Prostate gland (tissue), 2 donors: ENCODE results near the gene CELF4. TPM values are rescaled to one million over a fixed set of nuclear protein-coding genes. Genes with fewer than 3 reads are reported as not detected.
"Not testable (repeated sequence)": the region's sequence is repeated elsewhere in the genome, so short reads cannot be mapped to it uniquely, and the experiment has no call there.

Experiments used
- DNase-seq: peaks from one replicate; pipeline ENCODE4 v3.0.0-alpha.2; 2019; ENCODE audit warnings: low spot score
- H3K27ac ChIP-seq, 2 donors: fragments of 200-600 bp; sonication (generic); 2 replicates each; pipeline ENCODE4 v1.5.1; 2017 to 2019
- H3K27me3 ChIP-seq: fragments of 200-600 bp; sonication (generic); replicated peaks from 2 replicates; pipeline ENCODE4 v1.5.1; 2019; ENCODE audit not compliant: insufficient read depth
- H3K36me3 ChIP-seq, 2 donors: fragments of 200-600 bp; sonication (generic); 1 replicate in 1 of 2; 2 replicates in 1 of 2; pipeline versions ENCODE4 v1.5.1 to v1.8.1; 2017 to 2019
- H3K4me1 ChIP-seq: fragments of 200-600 bp; sonication (generic); replicated peaks from 2 replicates; pipeline ENCODE4 v1.5.1; 2019
- H3K4me3 ChIP-seq, 2 donors: fragments of 200-600 bp; sonication (generic); 2 replicates each; pipeline ENCODE4 v1.5.1; 2017 to 2019
- H3K9me3 ChIP-seq: fragments of 200-600 bp; sonication (generic); 2 replicates; pipeline ENCODE4 v1.5.1; 2017
- CTCF ChIP-seq, 4 experiments: fragments of 200-600 bp in 2 of 4; fragments of 450-650 bp in 2 of 4; sonication (generic) in 2 of 4; IDR thresholded peaks; 1 replicate in 3 of 4; 2 replicates in 1 of 4; pipeline ENCODE4 v1.5.1; 2016 to 2019; ENCODE audit warnings: antibody characterized with exemption in 4 of 4, mild to moderate bottlenecking in 2 of 4, moderate library complexity in 2 of 4
- POLR2A ChIP-seq: fragments of 450-650 bp; IDR thresholded peaks from one replicate; pipeline ENCODE4 v1.6.1; 2016; ENCODE audit warnings: antibody characterized with exemption, mild to moderate bottlenecking
- POLR2AphosphoS5 ChIP-seq: sonication (generic); formaldehyde crosslinking; IDR thresholded peaks from one replicate; pipeline ENCODE4 v1.6.1; 2017; ENCODE audit warnings: antibody characterized with exemption
- WGBS: methylation state at CpG from one replicate; pipeline ENCODE4 v1.1.5; 2018; 5-methylcytosine and 5-hydroxymethylcytosine counted together
- intact Hi-C: fragments of 100-400 bp; cut with DNase I; formaldehyde crosslinking; loops from one replicate; pipeline ENCODE4 v1.14.2; 2022
- total RNA-seq, 2 donors: library from RNA; depleted of rRNA; stranded (reverse); fragments of >200 nt; gene quantifications; one replicate each; pipeline ENCODE4 v1.1.0, GENCODE V29; 2016

CELF4 gene
- total RNA-seq, 2 donors from 2014 or later: 7.8 to 8.5 TPM

GRCh38 chr18:37364237-37364636 lies 201.4 kb downstream of the CELF4 start:
- 47% methylated on average over 2 of the region's 2 CpGs for WGBS
- Histone ChIP-seq H3K9me3 (no peaks in the 10 kb centered on the region), H3K4me1 (no peaks in the 10 kb centered on the region), H3K4me3 (no peak overlapping the region), H3K27me3 (no peaks in the 10 kb centered on the region), H3K27ac (no peak overlapping the region), H3K36me3 (no peaks in the 10 kb centered on the region)
- TF ChIP-seq POLR2A (no peak), POLR2AphosphoS5 (no peak)
- intact Hi-C loops: no loop called here
- DNase-seq: peak; percentile 49

GRCh38 chr18:37362158-37362890 lies 203.3 kb downstream of the CELF4 start:
- TF ChIP-seq POLR2AphosphoS5: no peak
- TF ChIP-seq POLR2A: no peak
- no peak for TF ChIP-seq CTCF (IDR thresholded peaks at IDR 0.05)
- WGBS: 59% methylated on average over 18 of the region's 21 CpGs
- no peaks in the 10 kb centered on the region for H3K4me1 ChIP-seq
- intact Hi-C loops: no loop called here
- H3K27me3 ChIP-seq: no peaks in the 10 kb centered on the region
- H3K36me3 ChIP-seq: no peaks in the 10 kb centered on the region
- no peaks in the 10 kb centered on the region for H3K9me3 ChIP-seq
- no peak overlapping the region for H3K27ac ChIP-seq
- no peak for DNase-seq
- no peak overlapping the region for H3K4me3 ChIP-seq

- Histone ChIP-seq H3K9me3 (no peaks in the 10 kb centered on the region), H3K36me3 (no peaks in the 10 kb centered on the region), H3K4me1 (no peaks in the 10 kb centered on the region), H3K27me3 (no peaks in the 10 kb centered on the region), H3K4me3 (no peak overlapping the region), H3K27ac (no peak overlapping the region)
- TF ChIP-seq POLR2A: no peak
- TF ChIP-seq CTCF (IDR thresholded peaks at IDR 0.05): no peak
- TF ChIP-seq POLR2AphosphoS5: no peak
- DNase-seq: no peak
- intact Hi-C loops: no loop called here
- WGBS: 39% methylated on average over 19 of the region's 19 CpGs
These were observed 204.1 kb downstream of the CELF4 start for GRCh38 chr18:37361335-37362157.

- H3K9me3 ChIP-seq, intact Hi-C loops, H3K4me3 ChIP-seq, H3K27ac ChIP-seq, H3K27me3 ChIP-seq, H3K36me3 ChIP-seq, DNase-seq, H3K4me1 ChIP-seq: not testable (repeated sequence)
- 76% methylated on average over 8 of the region's 9 CpGs for WGBS
These were observed 207.5 kb downstream of the CELF4 start for GRCh38 chr18:37358061-37358460.

- H3K27me3 ChIP-seq: no peaks in the 10 kb centered on the region
- no peaks in the 10 kb centered on the region for H3K9me3 ChIP-seq
- H3K27ac ChIP-seq: no peak overlapping the region
- no peak overlapping the region for H3K4me3 ChIP-seq
- intact Hi-C loops: no loop called here
- TF ChIP-seq CTCF (IDR thresholded peaks at IDR 0.05) (no peak), POLR2AphosphoS5 (no peak), POLR2A (no peak)
- H3K36me3 ChIP-seq: no peaks in the 10 kb centered on the region
- no peak for DNase-seq
- WGBS: 56% methylated on average over 3 of the region's 3 CpGs
- H3K4me1 ChIP-seq: no peaks in the 10 kb centered on the region
These were observed 209.8 kb downstream of the CELF4 start for GRCh38 chr18:37355772-37356171.
